ENCODE results near the gene DTX3.

Gene DTX3

DNA sequence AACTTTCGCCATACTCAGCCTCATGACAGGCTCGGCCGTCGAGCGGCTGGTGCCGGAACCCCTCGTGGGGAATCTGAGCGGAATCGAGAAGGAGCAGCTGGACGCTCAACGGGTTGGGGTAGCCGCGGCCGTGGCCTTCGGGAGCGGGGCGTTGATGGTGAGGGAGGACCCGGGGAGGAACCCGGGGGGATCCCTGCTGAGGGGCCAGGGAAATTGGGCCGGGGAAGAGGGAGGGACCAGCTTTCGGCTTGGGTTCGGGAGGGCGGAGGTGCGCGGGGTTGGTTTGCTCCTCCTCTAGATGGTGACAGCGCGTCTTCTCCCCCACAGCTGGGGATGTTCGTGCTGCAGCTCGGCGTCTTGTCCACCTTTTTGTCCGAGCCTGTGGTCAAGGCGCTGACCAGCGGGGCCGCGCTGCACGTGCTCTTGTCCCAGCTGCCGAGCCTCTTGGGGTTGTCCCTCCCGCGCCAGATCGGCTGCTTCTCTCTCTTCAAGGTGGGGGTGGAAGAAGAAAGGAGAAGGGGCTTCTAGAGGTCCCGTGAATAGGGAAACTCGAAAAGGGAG lies 16.4 kb downstream of the DTX3 start:
- peak in 1 of 2 experiments; percentile 27 for DNase-seq

DNA sequence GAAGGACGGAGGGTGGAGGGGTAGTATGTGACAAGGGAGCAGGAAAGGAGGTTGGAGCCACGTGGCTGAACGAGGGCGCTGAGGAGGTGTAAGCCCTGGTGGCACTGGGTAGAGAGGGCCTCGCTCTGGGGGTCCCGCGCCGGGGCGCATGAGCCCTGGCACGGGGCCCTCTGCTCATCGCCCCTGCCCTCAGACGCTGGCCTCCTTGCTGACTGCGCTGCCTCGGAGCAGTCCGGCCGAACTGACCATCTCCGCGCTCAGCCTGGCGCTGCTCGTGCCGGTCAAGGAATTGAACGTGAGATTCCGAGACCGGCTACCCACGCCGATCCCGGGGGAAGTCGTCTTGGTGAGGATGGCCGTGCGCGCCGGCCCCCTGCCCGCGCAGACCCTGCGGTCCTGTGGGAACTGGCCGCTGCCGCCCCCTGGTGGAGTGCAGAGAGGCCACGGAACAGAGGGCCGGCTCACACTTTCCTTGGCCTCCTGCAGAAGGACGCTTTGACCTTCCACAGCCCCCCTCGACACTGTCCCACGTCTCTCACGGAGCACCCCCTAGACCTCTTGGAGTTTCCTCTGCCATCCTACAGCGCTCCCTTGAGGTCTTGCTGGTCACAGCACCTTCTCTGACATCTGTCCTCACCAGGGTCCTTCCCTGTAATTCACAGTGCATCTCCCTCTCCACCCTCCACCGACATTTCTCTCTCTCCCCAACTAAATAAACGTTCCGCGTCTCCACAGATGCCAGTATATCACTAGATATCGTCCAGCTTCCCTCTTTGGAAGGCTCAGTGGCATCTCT lies 17.1 kb downstream of the DTX3 start:
- peak; percentile 71 to 75 for DNase-seq

DNA sequence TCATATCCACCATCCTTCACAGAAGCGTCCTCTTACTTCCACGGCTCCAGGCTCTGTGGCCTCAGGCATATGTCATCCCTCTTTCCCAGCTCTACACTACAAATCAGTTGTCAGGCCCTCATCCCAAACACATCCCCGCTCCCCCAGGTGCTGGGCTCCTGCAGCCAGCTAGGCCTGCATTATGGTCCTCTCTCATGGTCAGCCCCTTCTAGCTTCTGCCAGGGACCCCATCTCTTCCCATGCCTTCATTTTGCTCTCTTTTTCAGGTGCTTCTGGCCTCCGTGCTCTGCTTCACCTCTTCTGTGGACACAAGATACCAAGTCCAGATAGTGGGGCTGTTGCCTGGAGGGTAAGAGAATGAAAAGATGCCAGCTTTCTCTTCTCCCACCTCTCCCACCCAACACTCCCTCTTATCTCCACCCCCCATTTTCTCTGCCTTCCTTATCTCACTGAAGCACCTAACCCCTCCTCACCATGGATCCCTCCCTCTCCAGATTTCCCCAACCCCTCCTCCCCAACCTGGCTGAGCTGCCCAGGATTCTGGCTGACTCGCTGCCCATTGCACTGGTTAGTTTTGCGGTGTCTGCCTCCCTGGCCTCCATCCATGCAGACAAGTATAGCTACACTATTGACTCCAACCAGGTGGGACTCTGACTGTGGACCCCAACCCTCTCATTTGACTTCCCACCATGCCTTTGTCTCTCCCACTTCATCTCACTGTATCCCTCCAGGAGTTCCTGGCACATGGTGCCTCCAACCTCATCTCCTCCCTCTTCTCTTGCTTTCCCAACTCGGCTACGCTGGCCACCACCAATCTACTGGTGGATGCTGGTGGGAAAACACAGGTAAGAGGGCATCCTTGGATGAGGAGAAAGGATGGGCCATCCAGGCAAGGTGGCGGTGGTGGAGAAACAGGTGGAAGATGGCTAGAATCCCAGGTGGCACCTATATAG lies 17.9 kb downstream of the DTX3 start:
- DNase-seq: no peak

DNA sequence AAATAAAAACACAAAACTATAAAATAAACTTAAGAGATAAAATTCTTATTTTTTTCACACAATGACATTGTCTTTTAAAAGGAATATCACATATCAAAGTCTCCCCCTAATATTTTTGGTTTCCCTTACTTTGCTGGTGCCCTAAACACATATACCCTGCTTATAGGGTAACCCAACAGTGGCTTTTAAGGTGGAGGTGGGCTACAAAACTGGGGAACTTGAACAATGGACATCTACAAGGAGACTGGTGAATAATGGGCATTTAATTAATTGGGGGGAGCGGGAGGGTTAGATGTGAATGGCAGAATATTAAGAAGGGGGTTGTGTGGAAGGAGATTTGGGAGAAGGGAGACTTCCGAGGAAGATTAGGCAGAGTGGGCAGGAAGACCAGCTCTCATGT lies 18.8 kb downstream of the DTX3 start:
- no peak for DNase-seq

DNA sequence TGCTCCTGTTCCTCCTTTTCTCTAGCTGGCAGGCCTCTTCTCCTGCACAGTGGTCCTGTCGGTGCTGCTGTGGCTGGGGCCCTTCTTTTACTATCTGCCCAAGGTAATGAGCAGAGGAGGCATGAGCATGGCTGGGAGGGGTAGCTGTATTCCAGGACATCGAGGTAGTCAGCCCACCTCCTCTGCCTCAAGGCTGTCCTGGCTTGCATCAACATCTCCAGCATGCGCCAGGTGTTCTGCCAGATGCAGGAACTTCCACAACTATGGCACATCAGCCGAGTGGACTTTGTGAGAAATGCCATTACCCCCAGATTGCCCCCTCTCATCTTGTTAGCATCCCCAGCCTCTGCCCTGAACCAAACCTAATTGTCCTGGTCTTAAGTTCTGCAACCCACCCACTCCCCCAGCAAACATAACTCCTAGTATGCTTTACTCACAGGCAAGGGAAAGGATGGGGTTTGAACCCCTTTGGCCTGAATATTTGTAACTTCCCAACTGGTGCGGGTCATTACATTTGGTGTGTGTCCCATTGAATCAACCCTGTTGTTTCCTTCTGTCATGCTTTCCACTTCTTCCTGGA lies 19.3 kb downstream of the DTX3 start:
- DNase-seq: no peak

DNA sequence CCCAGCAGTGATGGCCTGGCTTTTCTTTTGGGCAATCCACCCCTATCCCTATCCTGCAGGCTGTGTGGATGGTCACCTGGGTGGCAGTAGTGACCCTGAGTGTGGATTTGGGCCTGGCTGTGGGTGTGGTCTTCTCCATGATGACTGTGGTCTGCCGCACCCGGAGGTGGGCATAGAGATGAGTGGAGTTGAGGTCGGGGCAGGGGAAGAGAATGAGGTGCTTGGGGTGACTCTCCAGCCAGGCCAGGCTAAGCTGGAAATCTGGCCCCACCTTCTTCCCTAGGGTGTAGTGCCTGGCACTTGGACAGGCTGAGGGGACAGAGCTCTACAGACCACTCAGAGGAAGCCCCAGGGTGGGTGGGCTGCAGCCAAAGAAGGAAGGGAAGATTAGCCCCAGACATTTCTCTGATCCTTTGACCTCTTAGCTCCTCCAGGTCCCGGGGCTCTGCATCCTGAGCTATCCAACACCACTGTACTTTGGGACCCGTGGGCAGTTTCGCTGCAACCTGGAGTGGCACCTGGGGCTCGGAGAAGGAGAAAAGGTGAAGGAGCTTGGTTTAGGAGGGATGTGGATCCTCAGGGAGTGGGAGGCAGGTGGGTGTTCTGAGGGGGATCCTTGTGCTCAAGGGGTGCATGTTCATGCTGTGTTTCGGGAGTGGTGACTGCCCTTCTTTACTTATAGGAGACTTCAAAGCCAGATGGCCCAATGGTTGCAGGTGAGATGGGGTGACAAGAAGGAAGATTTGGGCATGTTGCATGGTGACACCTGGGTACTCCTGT lies 20.0 kb downstream of the DTX3 start:
- DNase-seq: no peak

DNA sequence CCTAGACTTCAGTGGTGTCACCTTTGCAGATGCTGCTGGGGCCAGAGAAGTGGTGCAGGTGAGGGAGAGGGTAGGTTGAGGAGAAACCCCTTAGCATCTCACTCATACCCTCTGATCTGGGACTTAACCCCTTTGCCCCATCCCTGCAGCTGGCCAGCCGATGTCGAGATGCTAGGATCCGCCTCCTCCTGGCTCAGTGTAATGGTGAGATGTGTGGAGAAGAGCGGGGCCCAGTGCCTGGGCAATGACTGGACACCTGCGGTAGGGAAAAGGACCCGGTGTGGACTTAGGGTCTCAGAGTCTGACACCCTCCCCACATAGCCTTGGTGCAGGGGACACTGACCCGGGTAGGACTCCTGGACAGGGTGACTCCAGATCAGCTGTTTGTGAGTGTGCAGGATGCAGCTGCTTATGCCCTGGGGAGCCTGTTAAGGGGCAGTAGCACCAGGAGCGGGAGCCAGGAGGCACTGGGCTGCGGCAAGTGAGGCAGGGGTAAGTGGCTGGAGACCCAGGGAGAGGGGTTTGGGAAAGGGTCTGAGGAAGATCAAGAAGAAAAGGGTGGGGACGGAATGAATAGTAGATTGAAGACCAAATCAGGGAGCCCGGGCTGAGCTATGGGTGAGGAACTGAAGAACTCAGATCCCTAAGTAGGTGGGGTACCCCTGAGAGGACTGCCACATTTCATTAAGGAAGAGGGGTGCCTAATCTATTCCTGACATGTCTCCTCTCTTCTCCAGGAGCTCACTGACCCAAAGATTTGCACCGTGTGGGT lies 20.8 kb downstream of the DTX3 start:
- DNase-seq: no peak

DNA sequence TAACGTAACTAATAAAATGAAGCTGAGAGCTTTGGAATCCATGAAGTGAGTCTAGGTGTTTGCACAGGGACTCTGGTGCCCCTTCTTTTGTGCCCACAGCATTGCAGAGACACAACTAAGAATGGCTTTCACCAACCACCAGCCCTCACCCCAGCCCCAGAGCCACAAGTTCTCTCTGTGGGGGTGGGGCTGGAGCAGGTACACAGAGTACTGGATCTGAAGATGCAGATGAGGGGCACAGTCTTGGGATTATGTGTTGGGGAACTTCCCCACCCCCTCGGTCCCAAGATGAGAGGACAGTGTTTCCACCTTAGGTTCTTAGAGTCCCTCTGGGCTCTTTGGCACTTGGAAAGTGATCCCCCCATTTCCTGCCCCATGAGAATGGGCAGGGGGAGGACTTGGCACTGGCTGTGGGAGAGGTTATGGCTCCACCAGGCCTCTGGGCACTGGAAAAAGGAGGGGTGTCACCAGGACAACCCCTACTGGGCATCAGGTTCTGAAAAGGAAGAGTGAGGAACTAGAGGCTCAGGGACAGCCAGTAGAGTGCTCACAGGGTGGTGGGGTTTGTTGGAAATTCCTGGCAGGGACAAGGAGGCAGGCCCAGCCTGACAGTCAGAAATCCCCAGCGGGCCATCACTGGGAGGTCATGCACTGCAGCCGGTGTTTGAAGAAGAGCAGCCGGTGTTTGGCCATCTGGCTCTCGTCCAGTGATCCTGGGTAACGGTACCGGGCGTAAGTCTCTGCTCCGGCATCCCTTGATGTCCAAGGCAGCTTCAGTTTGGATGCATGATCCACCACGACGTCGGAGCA lies 21.7 kb downstream of the DTX3 start:
- no peak for DNase-seq

DNA sequence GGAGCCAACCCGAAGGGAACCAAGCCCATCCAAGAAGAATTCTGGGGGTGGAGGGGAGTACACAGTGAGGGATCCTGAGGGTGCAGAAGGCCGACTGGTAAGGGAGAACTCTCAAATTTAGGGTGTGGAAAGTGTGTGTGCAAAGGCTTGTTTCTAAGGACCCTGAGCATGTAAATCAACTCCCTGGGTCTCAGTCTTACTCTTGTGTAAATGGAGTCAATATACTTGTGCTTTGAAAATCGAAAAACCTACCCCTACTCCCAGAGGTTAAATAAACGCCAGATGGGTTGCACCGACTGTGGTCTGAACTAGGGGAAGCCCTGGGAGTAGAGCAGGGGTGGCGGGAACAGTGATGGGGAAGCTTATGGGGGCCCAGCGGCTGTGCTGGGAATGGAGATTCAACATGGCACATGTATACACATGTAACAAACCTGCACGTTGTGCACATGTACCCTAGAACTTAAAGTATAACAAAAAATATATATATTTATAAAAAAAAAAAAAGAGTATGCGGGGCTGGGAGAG lies 22.4 kb downstream of the DTX3 start:
- no peak for DNase-seq

DNA sequence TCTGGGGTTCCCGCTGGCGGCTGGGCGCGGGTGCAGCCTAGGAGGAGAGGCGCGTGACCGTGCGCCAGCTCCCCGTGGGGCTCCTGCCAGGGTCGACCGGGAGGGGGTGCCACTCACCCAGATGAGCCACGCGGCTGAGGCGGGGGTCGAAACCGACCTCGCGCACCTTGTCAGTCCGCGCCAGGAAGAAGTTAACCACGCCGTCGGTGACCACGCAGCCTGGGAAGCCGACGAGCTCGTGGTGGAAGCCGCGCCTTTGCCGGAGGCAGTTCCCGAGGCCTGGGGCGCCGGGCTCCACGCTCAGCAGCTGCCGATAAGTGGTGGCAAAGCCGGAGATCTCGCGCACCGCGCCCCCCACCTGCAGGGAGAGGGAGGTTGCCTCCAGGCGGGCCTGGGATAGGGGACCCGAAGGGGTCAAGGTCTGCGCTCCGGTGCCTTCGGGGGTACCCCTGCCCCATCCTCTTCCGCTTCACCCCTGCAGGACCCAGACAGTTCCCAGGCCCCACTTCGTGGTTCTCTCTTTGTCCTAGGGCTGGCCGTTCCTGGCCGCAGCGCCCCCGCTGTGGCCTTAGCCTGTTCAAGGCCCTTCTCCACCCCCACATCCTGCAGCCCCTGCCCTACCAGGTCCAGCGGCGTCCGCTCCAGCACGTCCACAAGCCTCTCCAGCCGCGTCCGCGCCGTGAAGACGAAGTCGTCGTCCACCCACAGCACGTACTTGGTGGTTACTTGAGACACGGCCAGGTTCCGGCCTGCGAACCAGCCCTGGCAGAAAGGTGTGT lies 23.1 kb downstream of the DTX3 start:
- peak; percentile 36 to 49 for DNase-seq

DNA sequence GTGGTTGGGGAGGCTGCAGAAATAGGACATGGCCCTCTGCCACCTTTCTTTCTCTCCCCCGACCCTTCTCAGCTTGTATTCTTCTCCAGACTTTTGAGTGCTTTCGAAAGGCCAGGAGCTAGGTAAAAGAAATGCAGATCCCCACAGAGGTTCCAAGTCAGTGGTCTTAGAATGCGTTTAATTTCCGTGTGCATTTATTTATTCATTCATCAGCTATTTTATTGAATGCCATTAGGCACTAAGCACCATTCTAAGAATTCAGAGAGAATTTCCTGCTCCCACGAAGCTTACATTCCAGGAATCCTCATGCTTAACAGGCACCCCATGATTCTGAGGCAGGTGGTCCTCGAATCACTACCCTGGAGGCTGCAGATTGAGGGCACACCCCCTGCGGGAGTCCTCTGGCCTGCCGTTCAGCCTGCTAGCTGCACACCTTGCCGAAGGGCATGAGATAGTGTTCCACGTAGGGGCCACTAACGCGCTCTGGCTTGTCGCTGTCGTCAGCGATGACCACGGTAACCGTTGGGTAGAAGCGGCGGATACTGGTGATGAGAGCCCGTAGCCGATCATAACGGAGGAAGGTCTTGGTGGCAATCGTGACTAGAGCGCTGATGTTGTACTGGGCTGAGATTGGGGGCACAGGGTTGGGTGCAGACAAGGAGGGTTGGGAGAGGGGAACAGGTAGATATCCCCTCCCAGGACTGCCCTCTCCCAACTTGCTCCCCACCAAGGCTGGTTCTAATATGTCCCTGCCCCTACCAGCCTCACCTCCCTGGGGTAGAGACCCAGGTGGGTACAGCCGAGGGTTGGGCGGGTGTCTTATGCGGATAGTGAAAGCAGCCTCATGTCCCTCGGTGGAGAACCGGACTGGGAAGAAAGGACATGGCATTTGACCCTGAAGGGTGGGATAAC lies 23.9 kb downstream of the DTX3 start:
- DNase-seq: no peak

DNA sequence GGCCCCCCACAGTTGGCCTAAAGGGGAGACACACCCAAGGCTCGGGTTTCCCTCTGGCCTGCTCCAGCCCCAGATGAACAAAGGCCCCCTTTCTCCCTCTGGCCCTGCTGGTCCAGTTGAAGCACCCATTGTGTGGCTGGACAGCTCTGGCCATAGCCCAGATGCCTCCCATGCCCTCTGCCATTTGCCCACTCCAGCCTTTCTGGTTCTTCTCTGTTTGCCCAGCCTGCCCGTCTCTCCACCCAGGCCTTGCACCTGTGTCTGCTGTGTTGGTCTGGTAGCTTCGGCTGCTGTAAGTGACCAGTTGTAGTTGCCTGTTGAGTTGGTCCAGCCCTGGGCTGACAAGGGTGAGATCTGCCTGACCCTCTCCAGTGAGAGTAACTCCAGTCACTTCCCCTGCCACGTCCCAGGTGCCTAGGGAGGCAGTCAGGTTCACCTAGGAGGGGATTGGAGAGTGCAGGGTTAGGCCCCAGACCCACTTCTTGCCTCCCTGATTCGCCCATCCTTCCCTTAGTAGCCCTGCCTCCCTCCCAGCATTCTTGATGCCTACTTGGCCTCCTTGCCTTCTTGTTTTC lies 25.4 kb downstream of the DTX3 start:
- DNase-seq: no peak

DNA sequence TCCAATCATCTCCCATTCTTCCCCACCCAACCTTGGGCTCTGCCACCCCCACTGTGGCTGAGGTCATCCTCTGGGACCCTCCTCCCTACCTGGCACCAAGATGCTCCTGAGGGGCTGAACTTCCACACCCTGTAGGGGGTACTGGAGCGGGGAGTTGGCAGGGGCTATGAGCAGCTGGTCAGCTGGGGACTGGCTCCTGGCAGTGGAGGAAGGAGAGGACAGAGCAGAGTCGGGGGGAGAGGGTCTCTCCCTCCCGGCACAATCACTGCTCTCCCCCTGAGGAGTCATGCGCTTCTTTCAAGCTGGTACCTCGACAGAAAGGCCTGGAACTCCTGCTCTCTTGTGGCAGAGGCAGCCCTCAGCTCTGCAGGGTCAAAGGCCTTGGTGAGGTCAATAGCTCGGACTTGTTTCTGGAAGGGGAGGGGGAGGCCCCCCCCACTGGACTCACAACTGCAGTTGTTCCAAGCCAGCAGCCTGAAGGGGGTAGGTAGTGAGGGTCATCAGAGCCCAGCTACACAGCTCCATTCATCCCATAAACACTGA lies 26.3 kb downstream of the DTX3 start:
- no peak for DNase-seq

DNA sequence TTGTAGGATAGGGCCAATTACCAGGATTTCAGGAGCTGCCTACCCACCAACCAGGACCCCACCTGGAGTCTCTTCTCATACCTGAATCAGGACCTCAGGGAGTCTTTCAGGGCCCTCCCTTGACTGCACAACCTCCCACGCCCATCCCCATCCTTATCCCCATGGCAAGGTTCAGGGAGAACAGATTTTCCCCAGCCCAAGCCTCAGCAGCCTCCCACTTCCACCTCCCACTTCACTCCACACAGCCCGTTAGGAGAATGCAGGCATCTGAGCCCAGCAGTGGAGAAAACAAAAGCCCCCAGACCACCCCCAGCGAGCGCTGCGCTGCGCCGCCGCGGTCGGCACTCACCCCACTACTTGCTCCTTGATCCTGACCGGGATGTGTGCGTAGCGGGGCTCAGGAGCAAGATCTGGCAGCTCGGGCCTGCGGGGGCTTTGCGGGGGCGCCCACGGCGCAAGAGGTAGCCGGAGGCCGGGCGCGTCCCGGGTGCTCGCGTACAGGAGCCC lies 27.0 kb downstream of the DTX3 start:
- no peak for DNase-seq

DNA sequence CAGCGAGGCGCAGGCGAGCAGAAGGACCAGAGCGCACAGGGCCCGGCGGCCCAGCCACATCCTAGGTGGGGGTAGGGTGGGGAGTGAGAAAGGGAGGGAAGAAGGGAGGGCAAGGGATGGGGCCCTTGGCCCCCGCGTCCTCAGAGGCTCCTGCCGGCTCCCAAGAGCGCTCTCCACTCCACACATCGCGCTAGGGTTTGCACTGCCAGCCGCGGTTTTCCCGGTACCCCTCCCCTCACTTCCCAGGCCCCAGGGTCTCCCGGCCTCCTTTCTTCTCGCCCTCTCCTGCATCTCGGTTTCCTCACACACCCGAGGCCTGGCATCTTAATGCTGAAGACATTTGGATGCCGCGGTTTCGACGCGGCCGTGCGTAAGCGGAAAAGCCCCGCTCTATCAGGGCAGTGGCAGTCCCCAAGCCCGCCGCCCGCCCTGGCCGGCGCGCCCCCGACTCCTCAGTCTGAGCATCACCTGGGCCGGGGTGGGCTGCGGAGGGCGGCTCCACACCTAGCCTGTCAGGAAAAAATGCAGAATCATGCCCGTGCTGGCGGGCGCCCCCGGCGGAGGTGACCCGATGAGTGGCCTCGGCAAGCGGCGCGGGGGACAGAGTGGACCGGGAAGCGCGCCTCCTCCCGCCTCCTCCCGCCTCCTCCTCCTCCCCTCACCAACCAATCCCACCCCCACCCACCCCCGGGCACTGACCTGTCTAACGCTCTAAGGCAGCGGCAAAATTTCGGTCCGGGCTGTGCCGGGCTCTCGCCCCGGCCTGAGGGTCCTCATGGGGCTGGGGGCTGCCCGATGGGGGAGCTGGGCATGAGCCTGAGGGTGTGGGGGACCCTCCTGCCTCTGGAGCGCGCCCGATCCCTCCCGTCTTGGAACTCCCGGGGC lies 27.7 kb downstream of the DTX3 start:
- peak; percentile 27 to 36 for DNase-seq
